Activated naive CD8-positive, alpha-beta T cell treated with anti-CD3 and anti-CD28 coated beads, Interleukin-2, amount 50 U/mL, for 24 hours (primary cell): ENCODE measurements around the gene BMPR1A.

Experiments
- ATAC-seq: fragments of 150-1000 bp; cut with Tn5 transposase; one replicate; pipeline ENCODE4 v1.10.0; 2021
- DNase-seq: peaks from one replicate; pipeline ENCODE4 v3.0.0; 2021
- H3K27ac Mint-ChIP-seq: one replicate; pipeline ENCODE4 v1.8.0; 2021; ENCODE audit warnings: mild to moderate bottlenecking, mixed read lengths
- H3K27me3 Mint-ChIP-seq: one replicate; pipeline ENCODE4 v1.8.0; 2021; ENCODE audit warnings: mixed read lengths
- H3K36me3 Mint-ChIP-seq: one replicate; pipeline ENCODE4 v1.8.0; 2021; ENCODE audit warnings: low read depth, mixed read lengths
- H3K4me1 Mint-ChIP-seq: one replicate; pipeline ENCODE4 v1.8.0; 2021; ENCODE audit warnings: mixed read lengths
- H3K4me3 Mint-ChIP-seq: one replicate; pipeline ENCODE4 v1.8.0; 2021; ENCODE audit warnings: mild to moderate bottlenecking, moderate library complexity, mixed read lengths
- H3K9me3 Mint-ChIP-seq: one replicate; pipeline ENCODE4 v1.8.0; 2021; ENCODE audit warnings: mixed read lengths

The BMPR1A gene

DNA sequence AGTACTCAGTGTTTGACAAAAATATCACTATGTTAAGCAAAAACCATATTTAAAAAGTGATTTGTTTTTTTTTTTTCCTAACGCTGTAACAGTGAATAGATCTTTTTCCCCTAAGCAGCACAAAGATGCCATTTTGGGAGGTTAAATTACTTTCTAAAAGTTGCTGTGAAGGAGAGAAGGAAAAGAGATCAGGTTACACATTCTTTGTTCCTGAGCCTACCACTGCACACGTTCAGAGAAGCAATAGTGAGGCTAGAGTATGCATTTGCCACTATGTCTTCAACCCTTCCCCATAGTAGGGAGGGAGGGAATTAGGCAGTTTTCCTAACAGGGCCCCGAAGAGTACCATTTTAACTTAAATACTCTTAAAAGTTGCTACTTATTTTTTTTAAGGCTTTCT is 38.9 kb downstream of the BMPR1A start:
- H3K27me3 Mint-ChIP-seq: no peaks in the 10 kb centered on the region
- H3K4me1 Mint-ChIP-seq: peaks cover 20% of the 10 kb centered on the region
- DNase-seq: no peak
- ATAC-seq: no peak
- H3K27ac Mint-ChIP-seq: no peak overlapping the region
- H3K4me3 Mint-ChIP-seq: no peak overlapping the region
- peaks cover 3% of the 10 kb centered on the region for H3K9me3 Mint-ChIP-seq
- no peaks in the 10 kb centered on the region for H3K36me3 Mint-ChIP-seq

DNA sequence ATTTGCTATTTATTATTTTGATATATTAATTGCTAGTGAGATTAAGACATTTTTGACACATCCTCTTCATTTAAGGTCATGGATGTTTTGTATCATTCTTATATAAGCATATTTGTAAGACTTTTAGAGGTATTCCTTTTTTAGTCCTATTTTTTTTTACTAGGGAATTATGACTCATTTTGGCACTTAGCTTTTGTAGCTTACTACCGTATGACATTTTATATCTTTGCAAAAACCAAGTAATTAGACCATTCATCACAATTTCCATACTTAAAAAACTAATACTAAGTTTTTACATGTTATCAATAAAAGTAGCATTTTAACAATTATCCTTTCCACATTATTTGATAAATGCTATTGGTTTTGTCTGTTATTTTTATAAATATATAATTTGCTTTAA is 41.6 kb downstream of the BMPR1A start:
- no peaks in the 10 kb centered on the region for H3K27me3 Mint-ChIP-seq
- no peaks in the 10 kb centered on the region for H3K36me3 Mint-ChIP-seq
- no peak for DNase-seq
- peaks cover 20% of the 10 kb centered on the region for H3K4me1 Mint-ChIP-seq
- ATAC-seq: no peak
- H3K4me3 Mint-ChIP-seq: no peak overlapping the region
- no peaks in the 10 kb centered on the region for H3K9me3 Mint-ChIP-seq
- no peak overlapping the region for H3K27ac Mint-ChIP-seq

DNA sequence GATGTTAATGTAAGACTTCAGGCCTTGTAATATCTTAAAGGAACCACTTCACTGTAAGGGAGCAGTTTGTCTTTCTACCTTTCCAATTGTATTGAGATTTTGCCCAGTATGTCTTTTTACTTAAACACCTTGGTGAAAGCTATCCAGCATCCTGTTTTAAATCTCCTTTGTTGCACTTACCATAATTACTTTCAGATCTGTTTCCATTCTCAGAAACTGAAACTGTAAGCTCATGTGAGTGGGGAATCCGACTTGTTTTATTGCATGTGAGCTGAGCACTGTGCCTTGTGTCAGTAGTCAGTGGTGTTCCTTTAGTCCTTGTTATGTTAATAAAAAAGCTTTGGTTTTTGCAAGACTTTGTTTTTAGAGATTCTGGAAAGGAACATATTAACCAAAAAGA is 42.2 kb downstream of the BMPR1A start:
- H3K4me3 Mint-ChIP-seq: peak overlapping the region; percentile 12
- DNase-seq (no peak), ATAC-seq (peak; percentile 76)
- H3K9me3 Mint-ChIP-seq: no peaks in the 10 kb centered on the region
- no peaks in the 10 kb centered on the region for H3K27me3 Mint-ChIP-seq
- peaks cover 20% of the 10 kb centered on the region for H3K4me1 Mint-ChIP-seq
- H3K36me3 Mint-ChIP-seq: no peaks in the 10 kb centered on the region
- H3K27ac Mint-ChIP-seq: peak overlapping the region; percentile 43

DNA sequence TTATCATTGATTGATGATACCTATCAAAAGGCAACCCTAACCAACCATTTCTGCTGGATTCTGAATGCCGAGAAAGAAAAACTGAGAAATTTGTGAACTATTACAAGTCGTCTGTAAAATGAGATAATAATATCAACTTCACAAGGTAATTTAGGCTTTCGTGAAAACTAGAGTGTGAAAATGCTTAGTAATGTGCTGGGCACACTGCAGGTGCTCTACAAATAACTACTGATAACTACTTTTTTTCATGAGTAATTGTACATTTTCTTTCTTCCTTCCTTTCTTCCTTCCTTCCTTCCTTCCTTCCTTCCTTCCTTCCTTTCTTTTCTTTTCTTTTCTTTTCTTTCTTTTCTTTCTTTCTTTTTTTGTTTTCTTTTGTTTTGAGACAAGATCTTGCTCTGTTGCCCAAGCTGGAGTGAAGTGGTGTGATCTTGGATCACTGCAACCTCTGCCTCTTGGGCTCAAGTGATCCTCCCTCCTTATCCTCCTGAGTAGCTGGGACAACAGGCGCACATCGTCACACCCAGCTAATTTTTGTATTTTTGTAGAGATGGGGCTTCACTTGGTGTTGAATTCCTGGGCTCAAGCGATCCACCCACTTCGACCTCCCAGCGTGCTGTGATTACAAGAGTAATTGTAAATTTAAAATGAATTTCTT is 42.9 kb downstream of the BMPR1A start:
- H3K4me1 Mint-ChIP-seq: peaks cover 20% of the 10 kb centered on the region
- H3K9me3 Mint-ChIP-seq: no peaks in the 10 kb centered on the region
- no peak overlapping the region for H3K4me3 Mint-ChIP-seq
- H3K36me3 Mint-ChIP-seq: no peaks in the 10 kb centered on the region
- ATAC-seq: no peak
- H3K27ac Mint-ChIP-seq: no peak overlapping the region
- H3K27me3 Mint-ChIP-seq: no peaks in the 10 kb centered on the region
- DNase-seq: no peak

- no peak overlapping the region for H3K4me3 Mint-ChIP-seq
- peaks cover 20% of the 10 kb centered on the region for H3K4me1 Mint-ChIP-seq
- H3K36me3 Mint-ChIP-seq: no peaks in the 10 kb centered on the region
- H3K27me3 Mint-ChIP-seq: no peaks in the 10 kb centered on the region
- no peaks in the 10 kb centered on the region for H3K9me3 Mint-ChIP-seq
- ATAC-seq (no peak), DNase-seq (no peak)
- no peak overlapping the region for H3K27ac Mint-ChIP-seq
Measured at GRCh38 chr10:86801995-86802394, 45.6 kb downstream of the BMPR1A start.

- Mint-ChIP-seq H3K4me3 (no peak overlapping the region), H3K27me3 (no peaks in the 10 kb centered on the region)
- ATAC-seq: no peak
Measured at GRCh38 chr10:86802473-86803108, 46.2 kb downstream of the BMPR1A start.

DNA sequence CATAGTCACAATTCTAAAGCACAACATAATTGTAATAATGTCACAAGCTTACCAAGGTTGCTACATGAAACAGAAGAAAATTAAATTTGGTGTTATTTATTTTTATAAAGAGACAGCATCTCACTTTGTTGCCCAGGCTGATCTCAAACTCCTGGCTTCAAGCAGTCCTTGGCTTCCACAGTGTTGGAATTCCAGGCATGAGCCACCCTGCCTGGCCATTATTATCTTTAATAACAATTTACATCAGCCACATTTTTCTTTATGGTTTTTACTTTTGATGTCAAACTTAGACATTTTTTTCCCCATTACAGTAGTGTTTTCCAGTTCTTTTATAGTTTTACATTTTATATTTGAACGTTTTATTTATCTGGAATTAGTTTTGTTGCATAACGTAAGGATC is 46.7 kb downstream of the BMPR1A start:
- no peak for ATAC-seq
- Mint-ChIP-seq H3K36me3 (no peaks in the 10 kb centered on the region), H3K27ac (no peak overlapping the region), H3K4me3 (no peak overlapping the region), H3K4me1 (peaks cover 15% of the 10 kb centered on the region), H3K9me3 (no peaks in the 10 kb centered on the region), H3K27me3 (no peaks in the 10 kb centered on the region)
- no peak for DNase-seq

More at GRCh38 chr10:86802473-86803108, 46.2 kb downstream of the BMPR1A start:
- Mint-ChIP-seq H3K36me3 (no peaks in the 10 kb centered on the region), H3K4me1 (peaks cover 16% of the 10 kb centered on the region), H3K27ac (no peak overlapping the region), H3K9me3 (no peaks in the 10 kb centered on the region)
- DNase-seq: no peak

- H3K4me3 Mint-ChIP-seq: no peak overlapping the region
- no peaks in the 10 kb centered on the region for H3K4me1 Mint-ChIP-seq
- H3K27me3 Mint-ChIP-seq: no peaks in the 10 kb centered on the region
- ATAC-seq: no peak
- H3K9me3 Mint-ChIP-seq: no peaks in the 10 kb centered on the region
- H3K36me3 Mint-ChIP-seq: no peaks in the 10 kb centered on the region
- no peak for DNase-seq
- no peak overlapping the region for H3K27ac Mint-ChIP-seq
Measured at GRCh38 chr10:86804805-86805204, 48.4 kb downstream of the BMPR1A start.

GRCh38 chr10:86813101-86813500 is 56.7 kb downstream of the BMPR1A start:
- Mint-ChIP-seq H3K27ac (no peak overlapping the region), H3K4me1 (no peaks in the 10 kb centered on the region), H3K27me3 (peaks cover 2% of the 10 kb centered on the region), H3K9me3 (no peaks in the 10 kb centered on the region), H3K4me3 (no peak overlapping the region), H3K36me3 (no peaks in the 10 kb centered on the region)
- ATAC-seq (no peak), DNase-seq (no peak)

- H3K4me1 Mint-ChIP-seq: no peaks in the 10 kb centered on the region
- H3K27me3 Mint-ChIP-seq: peaks cover 2% of the 10 kb centered on the region
- no peak overlapping the region for H3K27ac Mint-ChIP-seq
- H3K4me3 Mint-ChIP-seq: no peak overlapping the region
- ATAC-seq: no peak
- no peaks in the 10 kb centered on the region for H3K36me3 Mint-ChIP-seq
- no peaks in the 10 kb centered on the region for H3K9me3 Mint-ChIP-seq
- no peak for DNase-seq
Measured at GRCh38 chr10:86813982-86814381, 57.6 kb downstream of the BMPR1A start.

GRCh38 chr10:86815035-86815617 is 58.7 kb downstream of the BMPR1A start:
- Mint-ChIP-seq H3K27me3 (peaks cover 2% of the 10 kb centered on the region), H3K27ac (no peak overlapping the region), H3K9me3 (no peaks in the 10 kb centered on the region), H3K4me3 (no peak overlapping the region), H3K4me1 (no peaks in the 10 kb centered on the region), H3K36me3 (no peaks in the 10 kb centered on the region)
- no peak for ATAC-seq
- no peak for DNase-seq

DNA sequence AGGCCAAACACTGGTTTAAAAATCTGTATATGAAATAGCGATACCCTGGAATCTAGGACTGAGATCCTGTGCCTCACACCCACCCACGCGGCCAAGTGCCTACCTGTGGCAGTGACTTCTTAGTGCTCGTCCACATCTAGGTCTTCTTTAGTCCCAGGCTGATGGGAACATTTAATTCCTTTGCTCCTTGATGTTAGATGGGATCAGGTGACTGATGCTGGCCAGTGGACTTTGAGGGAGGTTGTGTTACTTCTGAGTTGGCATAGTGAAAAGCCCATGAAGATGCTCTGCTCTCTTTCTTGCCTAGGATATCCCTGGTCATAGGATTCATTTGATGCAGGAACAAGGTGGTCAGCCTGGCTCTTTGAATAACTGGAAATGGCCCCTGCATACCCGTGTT is 59.2 kb downstream of the BMPR1A start:
- H3K4me1 Mint-ChIP-seq: no peaks in the 10 kb centered on the region
- no peak for DNase-seq
- H3K36me3 Mint-ChIP-seq: no peaks in the 10 kb centered on the region
- ATAC-seq: no peak
- no peak overlapping the region for H3K4me3 Mint-ChIP-seq
- peaks cover 2% of the 10 kb centered on the region for H3K27me3 Mint-ChIP-seq
- no peak overlapping the region for H3K27ac Mint-ChIP-seq
- no peaks in the 10 kb centered on the region for H3K9me3 Mint-ChIP-seq

- no peak overlapping the region for H3K4me3 Mint-ChIP-seq
- no peaks in the 10 kb centered on the region for H3K36me3 Mint-ChIP-seq
- peaks cover 2% of the 10 kb centered on the region for H3K27me3 Mint-ChIP-seq
- ATAC-seq (no peak), DNase-seq (no peak)
- no peaks in the 10 kb centered on the region for H3K4me1 Mint-ChIP-seq
- no peaks in the 10 kb centered on the region for H3K9me3 Mint-ChIP-seq
- no peak overlapping the region for H3K27ac Mint-ChIP-seq
Measured at GRCh38 chr10:86817246-86817645, 60.8 kb downstream of the BMPR1A start.

GRCh38 chr10:86819567-86819966 is 63.1 kb downstream of the BMPR1A start:
- no peak for ATAC-seq
- Mint-ChIP-seq H3K9me3 (no peaks in the 10 kb centered on the region), H3K4me3 (no peak overlapping the region), H3K27me3 (no peaks in the 10 kb centered on the region), H3K36me3 (no peaks in the 10 kb centered on the region), H3K27ac (no peak overlapping the region), H3K4me1 (no peaks in the 10 kb centered on the region)
- DNase-seq: no peak

- no peak overlapping the region for H3K27ac Mint-ChIP-seq
- H3K27me3 Mint-ChIP-seq: no peaks in the 10 kb centered on the region
- no peaks in the 10 kb centered on the region for H3K36me3 Mint-ChIP-seq
- no peaks in the 10 kb centered on the region for H3K4me1 Mint-ChIP-seq
- no peak for DNase-seq
- no peak overlapping the region for H3K4me3 Mint-ChIP-seq
- no peak for ATAC-seq
- H3K9me3 Mint-ChIP-seq: no peaks in the 10 kb centered on the region
Measured at GRCh38 chr10:86820509-86820908, 64.1 kb downstream of the BMPR1A start.
